GM19099 (cell line): ENCODE measurements around the gene FGF1.

Source experiments
- POLR2A ChIP-seq: IDR thresholded peaks from 3 replicates; pipeline ENCODE4 v1.6.1; 2011; ENCODE audit warnings: low read depth; ENCODE audit not compliant: insufficient read length; ENCODE audit errors: extremely low read depth

The FGF1 gene

DNA sequence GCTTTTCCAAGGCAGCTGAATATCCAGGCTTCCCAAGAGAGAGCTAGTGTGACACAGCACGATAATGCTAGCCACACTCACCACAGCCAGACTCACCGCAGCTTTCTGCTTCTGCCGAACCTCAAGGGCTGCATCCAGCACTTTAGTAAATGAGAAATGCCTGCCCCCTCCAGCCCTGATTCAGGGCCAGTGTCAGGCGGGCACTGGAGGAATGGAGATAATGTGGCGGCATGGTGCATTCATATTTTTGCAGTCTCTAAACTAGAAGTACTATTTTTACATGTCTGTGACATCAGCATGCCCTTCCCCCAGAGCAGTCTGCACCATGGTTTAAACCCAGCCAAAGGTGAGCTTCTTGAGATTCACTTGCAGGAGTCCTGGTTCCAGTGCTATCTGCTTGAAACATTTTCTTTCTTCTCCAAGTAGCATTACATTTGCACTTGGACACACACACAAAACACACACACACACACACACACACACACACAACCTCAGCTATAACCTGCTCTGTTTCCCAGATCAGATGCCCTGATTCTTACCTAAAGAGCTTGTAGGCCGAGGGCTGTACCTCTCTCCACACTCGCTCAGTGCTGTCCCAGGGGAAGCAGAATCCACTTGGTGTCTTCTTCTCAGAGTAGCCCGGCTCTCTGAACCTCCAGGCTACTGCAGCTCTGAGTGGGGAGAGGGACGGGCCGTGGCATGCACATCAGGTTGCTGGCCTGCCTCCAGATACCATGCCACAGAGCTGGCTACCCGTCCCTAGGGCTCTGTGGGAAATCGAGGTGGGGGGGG, at the start of gene FGF1:
FGF1 (minus strand) TSS at position 673 of the 792 bp plus-strand sequence. CDS start 71,963 bp downstream, outside the sequence.
- TF ChIP-seq POLR2A = no peak

DNA sequence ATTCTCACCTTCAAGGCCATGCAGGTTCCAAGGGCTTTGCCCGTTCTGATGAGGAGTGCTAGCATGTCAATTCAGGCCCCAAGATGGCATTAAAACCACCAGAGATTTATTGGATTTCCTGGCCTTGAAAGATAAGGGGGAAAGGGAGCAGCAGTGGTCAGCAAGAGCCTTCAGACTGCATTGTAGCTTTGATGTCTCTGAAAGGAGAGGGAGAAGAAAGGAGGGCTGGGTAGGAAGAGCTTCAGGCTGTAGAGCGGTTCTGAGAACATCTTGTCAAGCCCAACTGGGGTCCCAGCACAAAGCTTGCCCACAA, 41.8 kb upstream of the FGF1 start:
- TF ChIP-seq POLR2A = no peak

GRCh38 chr5:142726188-142726731, 40.4 kb upstream of the FGF1 start:
- TF ChIP-seq POLR2A = no peak

DNA sequence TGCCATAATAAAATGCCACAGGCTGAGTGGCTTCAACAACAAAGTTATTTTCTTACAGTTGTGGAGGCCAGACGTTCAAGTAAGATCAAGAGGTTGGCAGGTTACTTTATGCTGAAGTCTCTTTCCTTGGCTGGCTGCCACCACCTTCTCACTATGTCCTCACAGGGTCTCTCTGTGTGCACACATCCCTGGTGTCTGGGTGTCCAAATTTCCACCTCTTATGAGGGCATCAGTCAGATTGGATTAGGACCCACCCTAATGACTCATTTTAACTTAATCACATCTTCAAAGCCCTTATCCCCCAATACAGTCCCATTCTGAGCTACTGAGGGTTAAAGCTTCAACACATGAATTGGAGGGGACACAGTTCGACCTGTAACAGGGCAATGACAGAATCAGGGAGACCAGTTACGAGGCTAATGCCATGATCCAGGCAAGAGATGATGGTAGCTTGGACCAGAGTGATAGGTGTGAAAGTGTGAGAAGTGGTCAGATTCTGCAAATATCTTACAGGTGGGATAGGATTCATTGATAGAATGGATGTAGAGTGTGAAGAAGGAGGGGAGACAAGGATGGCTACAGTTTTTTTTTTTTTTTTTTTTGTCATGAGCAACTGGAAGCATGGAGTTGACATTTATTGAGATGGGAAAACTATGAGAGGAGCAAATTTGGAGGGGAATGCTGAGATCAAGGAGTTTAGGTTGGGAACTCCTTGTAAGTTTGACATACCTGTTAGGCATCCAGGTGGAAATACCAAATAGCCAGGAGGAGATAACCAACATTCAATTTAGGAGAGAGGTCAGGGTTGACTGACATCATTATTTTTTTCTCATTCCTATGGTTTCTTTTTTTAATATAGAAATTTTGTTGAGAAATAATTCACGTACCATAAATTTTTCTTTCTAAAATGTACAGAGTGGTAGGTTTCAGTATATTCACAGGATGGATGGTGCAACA, 39.6 kb upstream of the FGF1 start:
- TF ChIP-seq POLR2A = no peak

- no peak for TF ChIP-seq POLR2A
Measured at GRCh38 chr5:142724821-142725220, 38.9 kb upstream of the FGF1 start.

DNA sequence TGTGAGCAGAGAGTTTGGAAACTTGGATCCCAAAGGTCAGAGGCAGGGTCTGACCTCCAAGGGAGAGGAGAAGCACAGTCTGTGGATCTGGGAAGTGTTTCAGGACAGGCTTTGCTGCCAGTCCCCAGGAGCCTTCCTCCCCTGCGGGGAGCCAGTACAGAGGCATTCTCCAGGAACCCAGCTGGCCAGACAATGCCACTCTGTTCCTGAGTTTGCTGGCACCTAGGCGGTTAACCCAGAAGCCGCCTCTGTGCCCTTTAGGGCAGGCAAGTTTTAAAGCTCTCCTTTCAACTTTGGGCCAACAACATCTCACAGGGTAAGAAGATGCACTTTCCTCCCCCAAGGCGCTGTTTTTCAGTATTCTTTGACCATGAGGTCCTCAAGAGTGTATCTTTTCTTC, 37.0 kb upstream of the FGF1 start:
- TF ChIP-seq POLR2A = no peak

GRCh38 chr5:142722146-142722545, 36.3 kb upstream of the FGF1 start:
- no peak for TF ChIP-seq POLR2A

DNA sequence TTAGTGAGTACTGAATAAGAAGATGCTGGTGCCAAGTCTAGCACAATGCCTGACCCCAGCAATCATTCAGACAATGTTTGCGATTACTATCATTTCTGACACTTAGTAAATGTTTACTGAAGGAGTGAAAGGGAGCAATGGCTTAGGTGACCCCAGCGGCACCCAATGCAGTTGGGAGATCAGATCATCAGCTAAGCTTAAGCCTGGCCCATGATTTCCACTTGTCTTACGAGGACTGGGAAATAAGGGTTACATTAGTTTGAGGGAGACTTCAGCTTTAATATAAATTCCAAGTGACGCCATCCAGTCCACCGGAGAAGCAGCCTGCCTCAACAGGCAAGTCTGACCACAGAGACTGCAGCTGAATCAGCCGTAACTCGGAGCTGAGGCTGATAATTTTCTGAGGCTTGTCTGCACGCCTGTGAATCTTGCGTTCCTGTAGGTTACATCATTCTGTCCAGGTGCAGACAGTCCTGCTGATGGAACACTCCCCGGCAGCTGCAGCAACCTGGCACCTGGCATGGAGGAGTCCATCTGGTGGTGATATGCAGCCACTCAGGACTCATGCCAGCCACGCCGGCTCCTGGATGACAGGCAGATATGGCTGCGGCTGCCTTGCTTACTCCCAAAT, 34.9 kb upstream of the FGF1 start:
- TF ChIP-seq POLR2A = no peak

DNA sequence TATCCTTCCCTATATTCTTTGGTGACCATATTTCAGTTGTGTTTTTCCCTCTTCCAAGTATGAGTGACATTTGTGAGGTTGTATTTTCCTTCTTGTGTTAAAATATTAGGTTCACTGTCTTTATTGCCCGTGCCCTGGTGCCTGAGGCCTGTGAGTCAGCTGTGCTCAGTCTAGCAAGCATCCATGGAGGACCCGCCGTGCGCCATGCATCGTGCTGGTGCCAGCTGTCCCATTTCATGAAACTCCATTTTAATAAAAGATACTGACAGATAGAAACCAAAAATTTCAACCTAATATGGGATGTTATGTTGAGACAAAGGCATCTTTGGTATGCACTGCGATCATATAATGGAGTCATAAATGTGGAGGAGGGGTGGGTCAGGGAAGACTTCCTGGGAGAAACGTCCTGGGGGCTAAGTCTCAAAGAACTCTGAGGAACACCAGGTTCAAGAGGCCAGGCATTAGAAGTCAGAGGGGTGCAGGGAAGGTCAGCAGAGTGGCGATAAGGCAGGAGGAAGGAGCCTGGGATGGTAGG, 34.0 kb upstream of the FGF1 start:
- no peak for TF ChIP-seq POLR2A

DNA sequence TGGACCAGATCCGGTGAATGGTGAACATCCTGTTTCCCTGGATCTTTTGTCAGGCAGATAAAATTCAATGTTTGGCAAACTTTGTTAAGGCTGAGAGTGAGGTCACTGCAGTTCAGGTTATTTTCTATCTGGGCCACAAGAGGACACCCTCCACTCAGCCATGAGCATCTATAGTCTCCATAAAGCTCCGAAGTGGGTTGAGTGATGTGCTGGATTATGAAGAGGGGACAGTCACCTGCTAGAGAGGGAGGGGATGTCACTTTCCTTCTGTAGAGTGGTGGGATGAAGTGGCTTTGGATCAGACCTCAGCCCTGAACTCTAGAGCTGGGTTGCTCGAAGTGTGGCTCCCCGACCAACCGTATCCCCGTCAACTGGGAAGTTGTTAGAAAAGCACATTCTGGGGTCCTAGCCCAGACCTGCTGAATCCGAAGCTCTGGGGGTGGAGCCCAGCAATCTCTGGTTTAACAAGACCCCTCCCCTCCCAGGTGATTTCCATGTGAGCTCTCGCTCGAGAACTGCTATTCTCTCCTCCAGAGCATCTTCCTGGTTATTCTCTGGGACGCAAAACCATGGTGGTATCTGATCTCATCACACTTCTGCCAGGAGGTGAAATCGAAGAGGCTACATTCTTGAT, 31.8 kb upstream of the FGF1 start:
- no peak for TF ChIP-seq POLR2A

DNA sequence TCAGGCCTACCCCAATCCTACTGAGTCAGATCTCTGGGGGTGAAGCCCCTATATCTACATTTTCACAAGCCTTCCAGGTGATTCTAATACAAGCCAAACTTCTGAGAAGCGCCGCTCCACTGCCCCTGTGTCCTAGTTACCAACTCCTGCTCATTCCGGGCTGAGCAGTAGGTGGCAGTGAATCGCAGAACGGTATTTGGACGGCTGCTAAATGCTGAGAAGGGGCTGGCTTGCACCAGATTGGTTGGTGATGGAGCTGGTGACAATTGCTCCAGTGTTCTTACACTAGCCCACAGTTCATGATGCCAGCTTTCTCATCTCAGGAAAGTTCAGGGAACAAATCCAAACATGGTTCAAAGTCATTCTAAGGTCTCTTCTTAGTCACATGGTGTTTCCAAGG, 31.1 kb upstream of the FGF1 start:
- TF ChIP-seq POLR2A = no peak

GRCh38 chr5:142715291-142715690, 29.4 kb upstream of the FGF1 start:
- TF ChIP-seq POLR2A = no peak

- TF ChIP-seq POLR2A = no peak
Measured at GRCh38 chr5:142713121-142713706, 27.3 kb upstream of the FGF1 start.

DNA sequence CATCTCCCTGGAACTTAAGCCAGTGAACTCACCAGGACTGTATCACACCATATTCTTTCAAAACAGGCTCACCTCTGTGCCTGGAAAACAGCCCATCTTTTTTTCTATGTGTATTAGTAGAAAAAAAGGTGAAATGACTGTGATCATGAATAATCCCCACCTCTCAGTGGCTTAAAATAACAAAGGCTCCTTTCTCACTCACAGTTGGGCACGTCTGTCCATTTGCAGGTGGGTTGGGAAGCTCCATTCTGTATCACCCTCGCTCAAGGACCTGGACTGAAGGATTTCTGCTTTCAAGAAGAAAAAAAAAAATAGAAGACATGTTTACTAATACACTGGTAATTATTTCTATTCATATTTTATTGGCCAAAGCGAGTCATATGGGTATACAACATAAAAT, 17.3 kb upstream of the FGF1 start:
- no peak for TF ChIP-seq POLR2A
